HG02759 (cell line): Measurements from ENCODE around the gene VGF.

Experiments
- ATAC-seq: cut with Tn5 transposase; IDR thresholded peaks from one replicate; pipeline ENCODE4 v1.9.1; 2021; ENCODE audit warnings: mild to moderate bottlenecking, moderate library complexity; ENCODE audit not compliant: unreplicated experiment

The VGF gene

DNA sequence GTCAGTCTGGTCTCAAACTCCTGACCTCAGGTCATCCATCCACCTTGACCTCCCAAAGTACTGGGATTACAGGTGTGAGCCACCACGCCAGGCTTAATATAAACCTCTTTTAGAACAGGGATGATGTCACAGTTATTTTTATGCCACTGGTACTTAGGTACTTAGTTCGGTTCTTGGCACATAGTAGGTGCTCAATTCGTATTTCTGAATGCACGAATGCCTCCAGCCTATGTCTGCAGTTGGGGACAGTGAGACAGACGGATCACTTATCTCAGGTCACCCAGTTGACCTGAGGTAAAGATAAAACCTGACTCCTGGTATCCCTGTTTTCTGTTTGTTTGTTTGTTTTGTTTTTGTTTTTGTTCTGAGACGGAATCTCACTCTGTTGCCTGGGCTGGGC is 20.8 kb upstream of the VGF start:
- no peak for ATAC-seq

DNA sequence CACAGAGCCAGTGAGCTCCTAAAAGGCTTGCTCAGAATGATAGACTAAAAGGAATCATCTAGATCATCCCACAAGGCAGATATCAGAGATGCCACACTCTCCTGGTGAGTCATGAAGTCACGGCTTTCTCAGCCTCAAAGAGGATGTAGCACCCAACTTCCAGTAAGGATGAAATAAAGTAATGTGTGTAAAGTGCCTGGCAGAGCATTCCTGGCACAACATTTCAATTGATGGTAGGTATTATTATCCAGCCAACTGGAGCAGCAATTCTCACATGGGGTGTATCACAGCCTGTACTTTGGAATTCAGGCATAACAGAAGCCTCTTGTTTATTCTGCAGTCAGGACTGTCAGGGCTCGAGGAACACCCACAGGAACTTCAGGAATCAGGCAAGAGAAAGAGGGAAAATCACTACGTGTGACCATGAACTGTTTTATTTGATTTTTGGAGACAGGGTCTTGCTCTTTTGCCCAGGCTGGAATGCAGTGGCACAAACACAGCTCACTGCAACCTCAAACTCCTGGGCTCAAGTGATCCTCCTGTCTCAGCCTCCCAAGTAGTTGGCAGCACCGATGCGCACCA is 20.0 kb upstream of the VGF start:
- no peak for ATAC-seq

DNA sequence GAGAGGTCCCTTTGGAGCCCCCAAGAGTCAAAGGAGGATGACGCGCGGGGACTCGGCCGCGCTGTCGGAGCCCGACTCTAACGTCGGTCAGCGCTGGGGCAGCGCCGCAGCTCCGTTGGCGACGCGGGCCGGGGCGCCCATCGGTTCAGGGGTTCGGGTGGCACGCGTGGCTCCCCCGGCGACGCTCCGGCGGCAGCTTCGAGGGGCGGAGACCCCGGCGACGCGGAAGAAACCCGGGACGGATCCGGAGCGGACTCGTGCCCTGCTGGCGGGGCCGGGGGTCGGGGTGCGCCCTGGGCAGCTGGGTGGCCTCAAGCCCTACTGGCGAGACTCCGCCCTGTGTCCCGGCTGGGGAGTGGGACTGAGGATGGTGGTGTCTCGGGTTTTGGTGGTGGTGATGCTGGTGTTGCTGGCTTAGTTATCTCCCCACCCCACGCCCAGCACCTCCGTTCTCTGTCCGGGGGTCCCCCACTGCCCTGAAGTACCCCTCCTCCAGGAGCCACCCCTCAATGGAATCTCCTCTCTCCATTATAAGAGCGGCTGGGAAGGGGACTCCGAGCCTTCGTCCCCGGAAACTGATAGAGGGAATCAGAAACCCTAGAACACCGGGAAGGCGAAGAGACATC is 14.9 kb upstream of the VGF start, which contains the start of gene NAT16:
Gene NAT16, minus strand, starts transcription at position 164 of the 626 bp plus-strand sequence. CDS start 5,486 bp downstream, outside the sequence.
- ATAC-seq = no peak

- ATAC-seq = no peak
Measured at GRCh38 chr7:101179713-101180112, 14.3 kb upstream of the VGF start.

DNA sequence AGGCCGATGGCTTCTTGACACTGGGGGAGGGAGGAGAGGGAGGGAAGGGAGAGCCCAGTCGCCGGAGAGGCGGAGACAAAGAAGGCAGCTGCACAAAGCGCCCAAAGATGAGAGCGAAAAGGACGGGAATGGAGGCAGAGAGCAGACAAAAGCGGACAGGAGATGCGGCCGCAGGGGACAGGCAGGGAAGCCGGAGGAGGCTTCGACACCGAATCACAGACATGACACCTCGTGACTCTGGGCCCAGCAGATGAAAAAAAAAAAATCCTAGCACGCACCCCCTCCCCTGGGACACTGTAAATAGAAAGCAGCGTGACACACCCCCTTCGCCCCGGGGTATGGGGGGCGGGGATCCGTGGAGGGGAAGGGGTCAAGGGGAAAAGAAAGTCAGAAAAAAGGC is 13.7 kb upstream of the VGF start:
- no peak for ATAC-seq

- no peak for ATAC-seq
Measured at GRCh38 chr7:101177644-101178043, 12.3 kb upstream of the VGF start.

DNA sequence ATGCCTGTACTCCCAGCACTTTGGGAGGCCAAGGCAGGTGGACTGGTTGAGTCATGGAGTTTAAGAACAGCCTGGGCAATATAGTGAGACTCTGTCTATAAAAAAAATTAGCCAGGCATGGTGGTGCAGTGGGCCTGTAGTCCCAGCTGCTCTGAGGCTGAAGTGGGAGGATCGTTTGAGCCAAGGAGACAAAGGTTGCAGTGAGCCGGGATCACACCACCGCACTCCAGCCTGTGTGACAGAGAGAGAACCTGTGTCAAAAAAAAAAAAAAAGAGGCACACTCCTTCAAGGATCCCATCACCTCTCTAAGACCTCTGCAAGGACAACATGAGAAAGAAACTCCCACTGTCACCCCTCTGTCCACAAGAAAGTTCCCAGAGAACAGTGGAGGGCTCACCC is 10.3 kb upstream of the VGF start:
- ATAC-seq = no peak

GRCh38 chr7:101174322-101174854 is 9.0 kb upstream of the VGF start:
- no peak for ATAC-seq

DNA sequence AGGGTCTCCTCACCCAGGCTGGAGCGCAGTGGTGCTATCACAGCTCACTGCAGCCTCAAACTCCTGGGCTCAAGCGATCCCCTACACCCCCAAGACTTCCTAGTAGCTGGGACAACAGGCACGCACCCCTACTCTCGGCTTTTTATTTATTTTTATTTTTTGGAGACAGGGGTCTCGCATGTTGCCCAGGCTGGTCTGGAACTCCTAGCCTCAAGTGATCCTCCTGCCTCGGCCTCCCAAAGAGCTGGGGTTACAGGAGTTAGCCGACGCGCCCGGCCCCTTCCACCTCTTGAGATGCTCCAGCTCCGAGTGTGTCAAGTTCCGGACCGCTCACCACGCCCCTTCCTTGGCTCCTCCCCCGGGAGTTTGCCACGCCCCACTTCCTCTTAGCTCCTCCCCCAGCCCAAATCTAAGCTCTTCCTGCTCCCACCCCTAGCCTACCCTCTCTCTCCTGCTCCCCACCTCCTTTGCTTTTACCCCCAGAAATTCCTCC is 8.4 kb upstream of the VGF start:
- no peak for ATAC-seq

DNA sequence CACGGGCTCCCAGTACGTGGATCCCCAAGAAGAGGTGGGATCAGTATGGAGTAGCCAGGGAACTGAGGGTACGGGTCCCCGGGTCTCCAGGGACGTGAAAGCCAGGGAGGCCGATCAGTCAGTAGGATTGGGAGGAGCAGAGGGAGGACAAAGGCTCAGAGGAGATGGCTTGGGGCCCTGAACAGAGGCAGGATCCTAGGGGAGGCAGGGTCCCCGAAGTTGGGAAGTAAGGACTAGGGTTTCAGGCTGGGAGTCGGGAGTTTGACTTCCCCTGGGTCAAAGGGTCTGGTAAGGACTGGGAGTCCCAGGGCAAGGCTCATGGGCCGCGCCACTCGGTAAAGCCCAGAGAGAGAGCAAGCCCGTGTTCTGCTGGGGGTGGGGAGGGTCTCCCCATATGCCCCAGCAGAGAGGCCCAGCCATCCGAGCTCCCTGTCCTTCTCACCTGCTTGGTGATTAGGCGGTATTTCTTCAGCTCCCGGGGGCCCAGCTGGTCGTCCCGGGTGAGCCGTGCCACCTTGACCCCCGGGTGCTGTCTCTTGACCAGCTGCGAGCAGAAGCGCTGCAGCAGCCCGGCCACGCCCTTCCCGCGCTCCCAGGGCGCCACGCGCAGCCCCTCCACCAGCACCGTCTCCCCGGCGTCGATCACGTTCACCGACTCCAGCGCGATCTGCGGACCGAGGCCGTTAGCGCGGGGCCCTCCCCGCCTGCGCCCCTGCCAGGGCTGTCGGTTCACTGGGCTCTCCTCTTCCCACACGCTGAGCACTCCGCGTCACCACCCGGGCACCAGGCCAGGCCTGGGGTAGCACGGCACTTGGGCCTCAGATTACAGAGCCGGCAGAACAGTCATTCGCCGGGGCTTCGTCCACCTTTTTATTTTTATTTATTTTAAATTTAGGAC is 7.7 kb upstream of the VGF start:
- no peak for ATAC-seq

- ATAC-seq = no peak
Measured at GRCh38 chr7:101172005-101172853, 6.9 kb upstream of the VGF start.

GRCh38 chr7:101171442-101171837 is 6.1 kb upstream of the VGF start:
- ATAC-seq = no peak

DNA sequence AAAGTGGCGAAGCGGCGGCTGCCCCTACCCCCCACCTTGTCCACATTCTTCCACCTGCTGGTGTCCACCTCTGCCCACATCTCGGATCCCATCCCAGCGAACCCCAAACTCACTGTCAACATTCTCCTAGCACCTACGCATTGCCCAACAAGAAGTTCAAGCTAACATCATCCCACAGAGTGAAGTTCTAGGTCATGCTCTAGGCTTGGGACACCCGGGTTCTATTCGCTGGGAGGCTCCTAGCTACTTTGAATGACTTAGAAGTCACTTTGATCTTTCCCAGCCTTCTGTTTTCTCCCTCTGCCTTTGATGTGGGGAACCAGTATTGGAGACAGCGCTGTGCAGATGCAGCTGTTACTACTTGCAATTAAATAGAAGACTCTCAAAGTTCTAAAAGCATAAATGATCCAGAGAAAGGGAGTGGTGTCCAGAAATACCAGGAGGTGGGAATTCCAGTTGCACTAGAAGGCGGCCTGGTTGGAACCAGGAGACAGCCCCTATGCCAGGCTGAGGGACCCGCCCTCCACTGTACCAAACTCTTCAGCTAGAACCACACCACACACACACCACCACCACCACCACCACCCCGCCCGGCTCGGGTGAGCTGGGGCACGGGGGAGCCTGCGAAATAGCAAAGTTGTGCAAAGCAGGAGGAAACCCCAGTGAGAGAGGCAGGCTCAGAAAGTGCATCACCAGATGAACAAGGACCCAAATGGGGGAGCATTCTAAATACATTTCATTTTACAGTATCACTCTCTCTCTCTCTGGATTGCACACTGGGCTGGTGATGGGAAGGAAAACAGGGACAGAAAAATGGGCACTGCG is 5.5 kb upstream of the VGF start:
- ATAC-seq = no peak

GRCh38 chr7:101169838-101170551 is 4.6 kb upstream of the VGF start:
- peak; percentile 37 for ATAC-seq

DNA sequence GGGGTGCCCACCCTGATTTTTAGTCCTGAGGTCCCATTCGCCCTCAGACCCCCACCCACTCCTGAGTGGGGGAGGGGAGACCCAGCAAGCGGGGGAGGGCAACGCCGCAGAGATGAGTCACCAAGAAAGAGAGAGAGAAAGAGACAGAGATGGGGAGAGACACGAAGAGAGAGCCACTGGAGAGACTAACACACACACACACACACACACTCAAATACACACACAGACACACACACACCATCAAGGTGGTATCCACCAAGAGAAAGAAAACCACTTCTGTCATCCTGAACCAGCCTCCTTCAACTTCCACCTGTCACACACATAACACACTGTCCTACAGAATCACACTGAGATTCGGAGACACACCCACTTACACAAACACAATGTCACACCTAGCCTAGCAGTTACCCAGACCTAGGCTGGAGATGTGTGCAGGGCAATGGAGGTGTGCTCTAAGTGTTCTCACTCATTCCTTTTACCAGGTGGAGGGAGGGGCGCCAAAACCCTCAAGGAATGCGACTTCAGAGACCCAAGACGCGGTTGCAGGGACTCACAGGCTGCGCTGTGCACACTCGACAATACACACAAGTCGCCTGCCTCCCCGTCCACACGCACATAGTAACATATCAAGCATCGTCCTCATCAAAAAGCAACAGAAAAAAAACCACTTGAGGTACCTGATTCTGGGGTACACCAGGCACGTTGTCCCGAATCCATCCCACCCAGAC is 3.9 kb upstream of the VGF start:
- ATAC-seq = no peak

GRCh38 chr7:101168412-101169049 is 3.2 kb upstream of the VGF start:
- ATAC-seq = no peak

GRCh38 chr7:101167645-101168411 is 2.5 kb upstream of the VGF start:
- ATAC-seq = no peak
